Measurements from ENCODE around the gene DNAH6.
"Not testable (repeated sequence)": the region's sequence is repeated elsewhere in the genome, so short reads cannot be mapped to it uniquely, and the experiment has no call there.

DNAH6 gene

DNA sequence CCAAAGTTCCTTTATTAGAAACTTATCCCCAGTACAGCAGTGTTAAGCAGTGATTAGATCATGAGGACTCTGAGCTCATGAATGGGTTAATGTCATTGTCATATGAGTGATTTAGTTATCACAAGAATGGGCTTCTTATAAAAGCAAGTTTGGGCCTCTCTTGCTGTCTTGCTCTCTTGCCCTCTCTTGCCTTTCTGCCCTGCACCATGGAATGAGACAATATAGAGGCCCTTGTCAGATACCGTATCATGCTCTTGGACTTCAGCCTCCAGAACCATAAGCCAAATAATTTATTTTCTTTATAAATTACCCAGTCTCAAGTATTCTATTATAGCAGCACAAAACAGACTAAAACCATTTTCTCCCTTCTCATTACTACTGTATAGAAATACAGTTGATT lies 238.8 kb downstream of the DNAH6 start:
- DNase-seq (ENCODE audit: low read depth in 2 of 2) = no peak

DNA sequence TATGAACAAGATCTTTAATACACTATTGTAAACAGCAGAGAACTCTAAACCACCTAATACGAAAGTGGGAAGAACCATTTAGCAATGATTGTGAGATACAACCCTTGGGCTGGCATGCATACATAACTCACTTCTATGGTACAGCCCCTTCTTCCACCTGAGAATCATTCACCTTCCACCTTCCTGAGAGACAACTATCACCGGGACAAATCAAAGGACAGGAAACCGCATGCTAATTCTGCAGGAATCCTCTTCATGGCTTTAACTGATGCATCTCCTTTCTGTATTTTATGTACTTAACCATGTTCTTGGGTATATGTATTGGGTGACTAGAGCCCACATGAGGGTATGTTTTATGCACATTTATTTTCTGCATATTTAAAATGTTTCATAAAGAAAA lies 241.3 kb downstream of the DNAH6 start:
- no peak for DNase-seq (ENCODE audit: low read depth in 2 of 2)

DNA sequence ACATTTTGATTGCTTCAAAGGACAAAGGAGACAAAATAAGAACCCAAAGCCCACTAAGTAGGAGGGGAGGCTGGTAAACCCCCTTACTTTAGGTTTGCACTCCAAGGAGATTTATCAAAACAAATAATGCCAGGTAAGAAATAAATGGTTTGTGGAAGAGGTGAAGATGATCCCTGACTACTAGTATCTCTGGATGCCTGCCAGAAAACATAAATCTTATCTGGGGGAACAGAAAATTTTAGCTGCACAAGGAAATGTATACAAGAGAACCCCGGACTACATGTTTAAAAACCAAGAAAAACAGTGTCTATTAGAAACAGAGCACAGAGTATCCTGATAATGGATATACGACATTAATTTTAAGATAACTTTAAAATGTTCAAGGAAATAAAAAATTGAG lies 250.5 kb downstream of the DNAH6 start:
- DNase-seq (ENCODE audit: low read depth in 2 of 2) = no peak

- DNase-seq (ENCODE audit: low read depth in 2 of 2) = no peak
Observed at GRCh38 chr2:84768840-84769239, 252.5 kb downstream of the DNAH6 start.

- DNase-seq (ENCODE audit: low read depth in 2 of 2) = no peak
Observed at GRCh38 chr2:84770280-84770679, 254.0 kb downstream of the DNAH6 start.

DNA sequence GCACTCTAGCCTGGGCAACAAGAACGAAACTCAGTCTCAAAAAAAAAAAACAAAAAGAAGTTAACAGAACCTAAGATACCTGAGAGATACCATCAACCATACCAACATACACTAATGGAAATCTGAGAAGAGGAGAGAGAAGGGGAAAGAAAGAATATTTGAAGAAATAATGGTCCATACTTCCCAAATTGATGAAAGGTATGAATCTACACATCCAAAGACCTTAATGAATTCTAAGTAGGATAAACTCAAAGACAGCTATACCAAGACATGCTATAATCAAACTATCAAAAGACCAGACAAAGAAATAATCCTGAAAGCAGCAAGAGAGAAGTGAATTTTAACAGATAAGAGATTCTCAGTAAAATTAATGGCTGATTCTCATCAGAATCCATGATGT lies 255.0 kb downstream of the DNAH6 start:
- DNase-seq (ENCODE audit: low read depth in 2 of 2) = no peak

- not testable (repeated sequence) for DNase-seq (ENCODE audit: low read depth in 2 of 2)
Observed at GRCh38 chr2:84773562-84773961, 257.3 kb downstream of the DNAH6 start.

- no peak for DNase-seq (ENCODE audit: low read depth in 2 of 2)
Observed at GRCh38 chr2:84776011-84776410, 259.7 kb downstream of the DNAH6 start.

GRCh38 chr2:84778911-84779690 lies 262.8 kb downstream of the DNAH6 start:
- no peak for DNase-seq (ENCODE audit: low read depth in 2 of 2)

DNA sequence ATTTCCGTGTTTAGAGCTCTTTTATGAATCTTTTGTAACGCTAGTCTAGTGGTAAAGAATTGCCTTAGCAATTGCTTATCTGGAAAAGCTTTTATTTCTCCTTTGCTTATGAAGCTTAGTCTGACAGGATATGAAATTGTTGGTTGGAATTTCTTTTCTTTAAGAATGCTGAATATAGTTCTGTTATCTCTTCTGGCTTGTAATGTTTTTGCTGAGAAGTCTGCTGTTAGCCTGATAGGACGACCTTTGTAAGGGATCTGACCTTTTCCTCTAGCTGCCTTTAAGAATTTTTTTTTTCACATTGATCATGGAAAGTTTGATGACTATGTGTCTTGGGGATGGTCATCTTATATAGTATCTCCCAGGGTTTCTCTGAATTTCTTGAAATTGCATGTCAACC lies 263.5 kb downstream of the DNAH6 start:
- no peak for DNase-seq (ENCODE audit: low read depth in 2 of 2)

DNA sequence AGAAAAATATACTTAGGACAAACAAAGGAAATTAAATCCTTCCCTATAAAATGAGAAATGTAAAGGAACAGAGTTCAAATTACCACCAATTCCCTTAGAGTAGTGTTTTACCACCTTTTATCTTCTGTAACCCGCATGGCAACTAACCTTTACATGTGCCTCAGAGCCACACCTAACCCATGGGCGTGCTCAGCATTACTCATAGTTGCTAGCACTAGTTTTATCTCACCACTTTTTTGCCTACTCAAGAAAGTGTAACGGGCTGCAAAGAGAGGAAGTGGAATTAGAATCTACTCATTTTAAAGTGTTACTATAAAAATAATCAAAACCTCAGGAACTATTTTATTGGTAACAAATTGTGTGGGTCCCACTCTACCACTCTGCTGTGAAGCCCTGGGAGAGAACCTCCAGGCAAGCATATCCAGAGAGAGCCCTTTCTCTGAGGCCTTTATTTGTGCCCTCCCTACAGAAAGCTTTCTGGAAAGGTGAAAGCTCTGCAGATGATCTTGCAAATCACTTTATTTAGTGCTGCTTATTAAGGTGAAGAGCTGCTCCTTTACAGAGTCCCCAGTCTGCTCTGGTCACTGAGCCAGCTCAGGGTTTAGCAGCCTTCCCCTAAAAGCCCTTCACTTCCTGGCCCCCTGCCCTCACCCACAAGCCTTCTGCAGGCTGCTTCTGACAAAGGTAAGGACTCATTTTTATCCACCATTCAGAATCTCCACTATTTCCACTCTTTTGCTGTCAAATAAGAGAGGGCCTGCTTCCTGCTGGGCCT lies 265.8 kb downstream of the DNAH6 start:
- peak in 1 of 2 donors; percentile 8 for DNase-seq (ENCODE audit: low read depth in 2 of 2)

- no peak for DNase-seq (ENCODE audit: low read depth in 2 of 2)
Observed at GRCh38 chr2:84782717-84783442, 266.6 kb downstream of the DNAH6 start.

DNA sequence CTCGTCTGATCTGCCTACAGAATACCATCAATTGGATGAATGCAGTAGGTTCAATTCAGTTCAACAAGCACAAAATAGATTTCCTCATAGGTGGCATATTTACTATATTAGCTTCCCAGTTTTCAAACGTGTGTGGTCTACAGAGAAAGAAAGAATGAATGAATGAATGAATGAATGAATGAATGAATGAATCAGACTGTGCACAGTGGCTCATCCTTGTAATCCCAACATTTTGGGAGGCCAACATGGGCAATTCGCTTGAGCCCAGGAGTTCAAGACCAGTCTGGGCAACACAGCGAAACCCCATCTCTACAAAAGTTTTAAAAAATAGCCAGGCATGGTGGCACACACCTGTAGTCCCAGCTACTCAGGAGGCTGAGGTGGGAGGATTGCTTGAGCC lies 269.7 kb downstream of the DNAH6 start:
- DNase-seq (ENCODE audit: low read depth in 2 of 2) = no peak

GRCh38 chr2:84786601-84787000 lies 270.3 kb downstream of the DNAH6 start:
- no peak for DNase-seq (ENCODE audit: low read depth in 2 of 2)

DNA sequence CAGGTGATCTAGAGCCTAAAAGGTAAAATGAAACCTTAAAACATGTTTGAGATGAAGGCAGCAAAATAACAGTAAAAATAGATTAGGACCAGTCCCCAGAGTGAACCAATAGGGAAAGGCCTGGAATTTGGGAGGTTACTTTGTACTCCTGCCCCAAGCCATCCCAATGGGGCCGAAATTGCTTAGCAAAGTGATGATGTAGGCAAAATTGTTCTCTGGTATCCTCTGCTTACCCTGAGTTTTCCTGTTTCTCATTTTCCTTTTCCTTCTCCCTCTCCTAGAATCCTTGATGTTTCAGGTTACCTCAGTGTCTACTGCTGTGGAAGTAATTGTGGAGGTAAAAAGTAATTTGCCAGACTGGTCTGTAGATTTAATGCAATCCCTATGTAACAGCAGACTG lies 271.7 kb downstream of the DNAH6 start:
- DNase-seq (ENCODE audit: low read depth in 2 of 2) = no peak

DNA sequence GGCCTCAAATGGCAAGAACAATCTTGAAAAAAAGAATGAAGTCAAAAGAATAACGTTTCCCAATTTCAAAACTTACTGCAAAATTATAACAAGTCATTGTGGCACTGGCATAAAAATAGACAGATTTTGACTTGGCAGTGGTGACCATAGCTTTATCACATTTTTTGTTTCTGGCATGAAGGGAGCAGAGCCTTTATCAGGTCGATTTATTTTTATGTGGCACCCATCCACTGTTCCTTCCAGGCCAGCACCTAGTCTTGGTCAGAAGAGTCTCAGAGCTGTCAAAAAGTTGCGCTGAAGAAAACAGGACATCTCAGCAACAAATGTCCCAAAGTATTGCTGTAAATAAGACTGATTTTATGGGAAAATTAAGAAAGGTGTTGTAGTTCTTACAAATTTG lies 272.2 kb downstream of the DNAH6 start:
- no peak for DNase-seq (ENCODE audit: low read depth in 2 of 2)

DNA sequence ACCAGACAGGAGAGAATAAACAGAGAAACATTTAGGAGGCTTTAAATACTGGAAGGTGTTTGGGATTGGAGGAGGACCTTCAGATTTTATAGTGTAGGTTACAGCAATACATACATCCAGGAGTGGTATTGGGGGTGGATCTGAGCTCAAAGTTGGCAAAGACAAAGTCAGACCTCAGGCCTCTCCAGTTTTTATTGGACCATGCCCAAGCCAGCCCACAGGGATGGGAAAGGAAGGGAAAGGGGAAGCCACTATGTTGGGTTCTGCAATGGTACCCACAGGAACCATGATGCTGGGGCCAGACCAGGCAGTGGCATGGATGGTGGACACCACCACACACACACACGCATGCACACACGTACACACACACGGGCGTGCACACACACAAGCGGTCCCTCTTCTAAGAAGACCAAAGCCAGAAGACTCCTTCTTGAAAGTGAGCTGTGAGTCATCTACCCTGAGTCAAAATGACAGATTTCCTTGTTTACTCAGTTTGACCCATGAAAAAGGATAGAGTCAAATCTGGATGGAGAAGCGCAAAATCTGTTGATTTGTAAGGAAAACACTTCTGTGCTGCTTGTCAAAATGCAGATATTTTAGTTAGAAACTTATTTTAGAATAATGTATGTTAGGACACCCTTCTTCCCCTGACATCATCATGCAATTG lies 276.7 kb downstream of the DNAH6 start:
- no peak for DNase-seq (ENCODE audit: low read depth in 2 of 2)

DNA sequence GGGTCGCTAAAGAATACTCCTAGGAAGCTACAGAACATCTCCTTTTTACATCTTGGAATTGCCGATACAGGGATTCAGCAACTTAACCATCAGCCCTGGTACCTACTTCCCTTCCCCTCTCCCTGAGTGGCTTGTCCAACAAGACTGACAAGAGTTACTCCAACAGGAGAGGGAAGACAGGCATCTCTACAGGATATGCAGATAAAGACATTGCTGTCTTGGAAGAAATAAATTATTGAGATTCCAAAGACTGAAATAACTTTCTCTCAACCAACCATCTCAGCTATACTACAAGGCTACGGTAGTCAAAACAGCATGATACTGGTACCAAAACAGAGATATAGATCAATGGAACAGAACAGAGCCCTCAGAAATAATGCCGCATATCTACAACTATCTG lies 277.3 kb downstream of the DNAH6 start:
- DNase-seq (ENCODE audit: low read depth in 2 of 2) = no peak

DNA sequence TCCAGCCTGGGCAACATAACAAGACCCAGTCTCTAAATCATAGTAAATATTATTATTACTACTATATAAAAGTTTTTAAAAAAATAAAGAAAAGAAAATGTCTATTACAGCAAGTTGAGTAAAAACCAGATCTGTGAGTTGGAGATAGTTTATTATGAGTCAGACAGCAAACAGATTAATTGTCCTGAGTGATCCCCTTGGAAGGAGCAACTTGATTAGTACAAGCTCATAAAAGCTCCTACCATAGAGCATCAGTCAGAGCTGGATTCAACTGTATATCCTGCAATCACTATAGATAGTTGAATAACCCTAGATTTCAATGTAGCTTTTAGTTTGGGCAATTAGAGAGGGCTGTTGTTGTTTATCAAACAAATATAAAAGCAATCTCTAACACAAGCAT lies 280.5 kb downstream of the DNAH6 start:
- DNase-seq (ENCODE audit: low read depth in 2 of 2) = no peak

DNA sequence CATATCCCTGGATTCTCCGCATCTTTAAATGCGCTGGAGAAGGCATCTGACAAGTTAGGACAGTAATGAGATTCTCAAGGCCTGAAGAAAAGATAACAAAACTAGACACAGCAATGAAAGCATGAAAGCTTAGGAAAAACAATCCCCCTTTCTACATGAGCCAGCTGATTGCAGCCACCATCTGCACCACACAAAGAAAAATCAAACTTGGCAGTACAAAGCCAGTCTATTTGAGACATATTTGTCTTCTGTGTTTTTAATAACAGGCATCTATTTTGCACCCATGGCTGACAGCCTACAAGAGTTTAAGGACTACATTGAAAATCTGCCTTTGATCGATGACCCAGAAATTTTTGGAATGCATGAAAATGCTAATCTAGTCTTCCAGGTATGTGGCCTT lies 281.0 kb downstream of the DNAH6 start:
- no peak for DNase-seq (ENCODE audit: low read depth in 2 of 2)

GRCh38 chr2:84799772-84800171 lies 283.5 kb downstream of the DNAH6 start:
- DNase-seq (ENCODE audit: low read depth in 2 of 2) = no peak

DNA sequence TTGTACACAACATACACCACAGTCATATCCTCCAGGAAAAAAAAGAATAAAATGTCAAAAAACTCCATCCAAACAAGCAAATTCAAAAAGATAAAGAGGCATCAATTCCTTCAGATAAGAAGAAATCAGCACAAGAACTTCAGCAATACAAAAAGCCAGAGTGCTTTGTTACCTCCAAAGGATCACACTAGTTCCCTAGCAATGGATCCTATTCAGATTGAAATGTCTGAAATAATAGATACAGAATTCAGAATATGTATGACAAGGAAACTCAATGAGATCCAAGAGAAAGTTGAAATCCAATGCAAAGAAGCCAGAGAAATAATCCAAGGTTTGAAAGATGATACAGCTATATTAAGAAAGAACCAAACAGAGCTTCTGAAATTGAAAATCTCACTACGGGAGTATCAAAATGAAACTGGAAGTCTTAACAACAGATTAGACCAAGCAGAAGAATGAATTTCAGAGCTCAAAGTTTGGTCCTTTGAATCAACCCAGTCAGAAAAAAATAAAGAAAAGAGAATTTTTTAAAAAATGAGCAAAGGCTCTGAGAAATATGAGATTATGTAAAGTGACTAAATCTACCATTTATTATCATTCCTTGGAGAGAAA lies 284.0 kb downstream of the DNAH6 start:
- DNase-seq (ENCODE audit: low read depth in 2 of 2) = no peak
